BJ (cell line): ENCODE results near the gene SUGT1. TPM values are rescaled to one million over a fixed set of nuclear protein-coding genes. Genes with fewer than 3 reads are reported as not detected.
"Not testable (repeated sequence)": the region's sequence is repeated elsewhere in the genome, so short reads cannot be mapped to it uniquely, and the experiment has no call there.

ENCODE experiments used
- CTCF ChIA-PET: fragments of 350-600 bp; formaldehyde crosslinking; extraction: SDS; loops from one replicate; lab custom pipeline; 2021; ENCODE audit warnings: antibody characterized with exemption, inconsistent platforms; lab: Yijun Ruan, JAX
- POLR2A ChIA-PET: fragments of 300-600 bp; sonication (Branson Sonifier 250); formaldehyde crosslinking; extraction: SDS; loops from one replicate; lab custom pipeline; 2021; ENCODE audit warnings: antibody characterized with exemption; lab: Charles Lee
- DNase-seq: peaks from one replicate; pipeline ENCODE4 v3.0.0-alpha.2; 2011; ENCODE audit warnings: low read depth
- H3K27me3 ChIP-seq: 2 replicates; pipeline ENCODE4 v1.6.0; 2011; ENCODE audit warnings: low read length; ENCODE audit not compliant: control insufficient read depth, insufficient read depth
- H3K36me3 ChIP-seq: 2 replicates; pipeline ENCODE4 v1.5.1; 2011; ENCODE audit warnings: low read length; ENCODE audit not compliant: control insufficient read depth, insufficient read depth
- H3K4me3 ChIP-seq: 2 replicates; pipeline ENCODE4 v1.5.1; 2011; ENCODE audit warnings: low read depth, mild to moderate bottlenecking, control low read depth, low read length
- CTCF ChIP-seq: IDR thresholded peaks from 2 replicates; pipeline ENCODE4 v1.5.1; 2011; ENCODE audit warnings: low read depth, mild to moderate bottlenecking, control low read depth, inconsistent platforms, low read length, moderate library complexity; ENCODE audit not compliant: insufficient read depth
- polyA plus RNA-seq: library from polyadenylated mRNA; depleted of rRNA; stranded (reverse); fragments of >200 nt; gene quantifications from 2 replicates; pipeline ENCODE4 v1.2.3, GENCODE V29; 2011

The SUGT1 gene
- polyA plus RNA-seq, 1 experiment, result 28.5 TPM

- no peaks in the 10 kb centered on the region for H3K27me3 ChIP-seq
- TF ChIP-seq CTCF, result no peak
- H3K36me3 ChIP-seq, result peaks cover 5% of the 10 kb centered on the region
- no peak overlapping the region for H3K4me3 ChIP-seq
- no peak for DNase-seq
- ChIA-PET POLR2A (no interaction called here), CTCF (interaction anchor here (1.1 to 1.3 kb wide), 2 partner anchors 12 to 18 kb away, joined by 3 read pairs; partner anchors contain the start of gene SUGT1)
Observed at GRCh38 chr13:52670726-52671125, 18.1 kb downstream of the SUGT1 start.

- Histone ChIP-seq H3K36me3 (peaks cover 1% of the 10 kb centered on the region; the same call in 1 of the 2 replicates), H3K27me3 (no peaks in the 10 kb centered on the region), H3K4me3 (no peak overlapping the region)
- TF ChIP-seq CTCF, result no peak
- CTCF ChIA-PET, result interaction anchor here (1.1 kb wide), 1 partner anchor 9 kb away, joined by 3 read pairs; no protein-coding TSS in a partner anchor
- DNase-seq, result no peak
- POLR2A ChIA-PET, result no interaction called here
Observed at GRCh38 chr13:52673465-52673864, 20.8 kb downstream of the SUGT1 start.

- Histone ChIP-seq H3K4me3 (no peak overlapping the region), H3K36me3 (peaks cover 10% of the 10 kb centered on the region), H3K27me3 (no peaks in the 10 kb centered on the region)
- ChIA-PET POLR2A (no interaction called here), CTCF (no interaction called here)
- DNase-seq, result no peak
- no peak for TF ChIP-seq CTCF
Observed at GRCh38 chr13:52677823-52678222, 25.2 kb downstream of the SUGT1 start.

GRCh38 chr13:52685806-52686205 is 33.2 kb downstream of the SUGT1 start:
- DNase-seq, H3K4me3 ChIP-seq, H3K36me3 ChIP-seq, CTCF ChIA-PET, H3K27me3 ChIP-seq, POLR2A ChIA-PET: not testable (repeated sequence)

GRCh38 chr13:52686376-52686775 is 33.7 kb downstream of the SUGT1 start:
- POLR2A ChIA-PET, result no interaction called here
- CTCF ChIA-PET, result no interaction called here

More at GRCh38 chr13:52686376-52686775, 33.7 kb downstream of the SUGT1 start:
- Histone ChIP-seq H3K36me3 (peaks cover 6% of the 10 kb centered on the region), H3K27me3 (no peaks in the 10 kb centered on the region), H3K4me3 (no peak overlapping the region)
- DNase-seq, result no peak
- TF ChIP-seq CTCF, result no peak
